ENCODE results near the gene TMED6. TPM values are rescaled to one million over a fixed set of nuclear protein-coding genes. Genes with fewer than 3 reads are reported as not detected.

The TMED6 gene
- total RNA-seq, 1 experiment from 2014 or later, result 0.91 TPM

- POLR2A ChIA-PET, result no interaction called here
These were observed 57.5 kb downstream of the TMED6 start for GRCh38 chr16:69294051-69294450.

More at GRCh38 chr16:69294051-69294450, 57.5 kb downstream of the TMED6 start:
- H3K9ac ChIP-seq (ENCODE audit: low read length), result no peak overlapping the region
- H3K36me3 ChIP-seq (ENCODE audit: control insufficient read depth in 1 of 2, insufficient read depth in 2 of 2, low read length in 2 of 2), result no peaks in the 10 kb centered on the region
- intact Hi-C loops (cut with micrococcal nuclease), result no loop called here
- H3K4me1 ChIP-seq (ENCODE audit: control insufficient read depth in 1 of 2, insufficient read depth in 2 of 2, low read length in 2 of 2), result no peaks in the 10 kb centered on the region
- H3K9me2 ChIP-seq (ENCODE audit: insufficient read depth), result no peaks in the 10 kb centered on the region
- no peak for ATAC-seq
- no peaks in the 10 kb centered on the region for H3K9me3 ChIP-seq (ENCODE audit: control insufficient read depth in 1 of 2, insufficient read depth in 1 of 2, low read depth in 1 of 2, low read length in 2 of 2)
- ChIA-PET RAD21 (ENCODE audit: low non-redundant PET in 1 of 2, low total read pairs in 2 of 2, uncharacterized antibody in 2 of 2, unreplicated experiment in 2 of 2) (no interaction called here), CTCF (no interaction called here)
- H3K27ac ChIP-seq (ENCODE audit: low read depth, low read length), result no peak overlapping the region
- H3K4me3 ChIP-seq (replicated peaks in 1 of 2; ENCODE audit: low read depth in 1 of 2, low read length in 2 of 2), result no peak overlapping the region
- no peaks in the 10 kb centered on the region; the same call in 1 of the 2 replicates for H4K20me1 ChIP-seq (ENCODE audit: insufficient read depth)
- H3K79me2 ChIP-seq (ENCODE audit: insufficient read depth, low read length), result no peaks in the 10 kb centered on the region
- no peak overlapping the region for H2AFZ ChIP-seq (ENCODE audit: low read depth, low read length, poor library complexity, severe bottlenecking)
- TF ChIP-seq EGR1 (IDR thresholded peaks at IDR 0.05; ENCODE audit: low read depth) (no peak), CBX3 (IDR thresholded peaks at IDR 0.05; ENCODE audit: low read depth) (no peak), FOSL1 (IDR thresholded peaks at IDR 0.05; ENCODE audit: low read depth) (no peak), RAD21 (IDR thresholded peaks at IDR 0.05; ENCODE audit: low read depth) (no peak), POLR2AphosphoS5 (IDR thresholded peaks at IDR 0.05; ENCODE audit: low read depth, low read length) (no peak), JUND (IDR thresholded peaks at IDR 0.05) (no peak), YY1 (IDR thresholded peaks at IDR 0.05; ENCODE audit: extremely low read depth, insufficient replicate concordance, low read depth, low read length) (no peak), TCF7L2 (IDR thresholded peaks at IDR 0.05; ENCODE audit: borderline replicate concordance, extremely low read depth, insufficient read depth, insufficient read length) (no peak), ZBTB33 (IDR thresholded peaks at IDR 0.05; ENCODE audit: extremely low read depth, insufficient replicate concordance, low read length) (no peak)
- TF ChIP-seq, protein P1, sequence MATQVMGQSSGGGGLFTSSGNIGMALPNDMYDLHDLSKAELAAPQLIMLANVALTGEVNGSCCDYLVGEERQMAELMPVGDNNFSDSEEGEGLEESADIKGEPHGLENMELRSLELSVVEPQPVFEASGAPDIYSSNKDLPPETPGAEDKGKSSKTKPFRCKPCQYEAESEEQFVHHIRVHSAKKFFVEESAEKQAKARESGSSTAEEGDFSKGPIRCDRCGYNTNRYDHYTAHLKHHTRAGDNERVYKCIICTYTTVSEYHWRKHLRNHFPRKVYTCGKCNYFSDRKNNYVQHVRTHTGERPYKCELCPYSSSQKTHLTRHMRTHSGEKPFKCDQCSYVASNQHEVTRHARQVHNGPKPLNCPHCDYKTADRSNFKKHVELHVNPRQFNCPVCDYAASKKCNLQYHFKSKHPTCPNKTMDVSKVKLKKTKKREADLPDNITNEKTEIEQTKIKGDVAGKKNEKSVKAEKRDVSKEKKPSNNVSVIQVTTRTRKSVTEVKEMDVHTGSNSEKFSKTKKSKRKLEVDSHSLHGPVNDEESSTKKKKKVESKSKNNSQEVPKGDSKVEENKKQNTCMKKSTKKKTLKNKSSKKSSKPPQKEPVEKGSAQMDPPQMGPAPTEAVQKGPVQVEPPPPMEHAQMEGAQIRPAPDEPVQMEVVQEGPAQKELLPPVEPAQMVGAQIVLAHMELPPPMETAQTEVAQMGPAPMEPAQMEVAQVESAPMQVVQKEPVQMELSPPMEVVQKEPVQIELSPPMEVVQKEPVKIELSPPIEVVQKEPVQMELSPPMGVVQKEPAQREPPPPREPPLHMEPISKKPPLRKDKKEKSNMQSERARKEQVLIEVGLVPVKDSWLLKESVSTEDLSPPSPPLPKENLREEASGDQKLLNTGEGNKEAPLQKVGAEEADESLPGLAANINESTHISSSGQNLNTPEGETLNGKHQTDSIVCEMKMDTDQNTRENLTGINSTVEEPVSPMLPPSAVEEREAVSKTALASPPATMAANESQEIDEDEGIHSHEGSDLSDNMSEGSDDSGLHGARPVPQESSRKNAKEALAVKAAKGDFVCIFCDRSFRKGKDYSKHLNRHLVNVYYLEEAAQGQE (IDR thresholded peaks at IDR 0.05; ENCODE audit: low read depth), result no peak
- TF ChIP-seq, protein P2, sequence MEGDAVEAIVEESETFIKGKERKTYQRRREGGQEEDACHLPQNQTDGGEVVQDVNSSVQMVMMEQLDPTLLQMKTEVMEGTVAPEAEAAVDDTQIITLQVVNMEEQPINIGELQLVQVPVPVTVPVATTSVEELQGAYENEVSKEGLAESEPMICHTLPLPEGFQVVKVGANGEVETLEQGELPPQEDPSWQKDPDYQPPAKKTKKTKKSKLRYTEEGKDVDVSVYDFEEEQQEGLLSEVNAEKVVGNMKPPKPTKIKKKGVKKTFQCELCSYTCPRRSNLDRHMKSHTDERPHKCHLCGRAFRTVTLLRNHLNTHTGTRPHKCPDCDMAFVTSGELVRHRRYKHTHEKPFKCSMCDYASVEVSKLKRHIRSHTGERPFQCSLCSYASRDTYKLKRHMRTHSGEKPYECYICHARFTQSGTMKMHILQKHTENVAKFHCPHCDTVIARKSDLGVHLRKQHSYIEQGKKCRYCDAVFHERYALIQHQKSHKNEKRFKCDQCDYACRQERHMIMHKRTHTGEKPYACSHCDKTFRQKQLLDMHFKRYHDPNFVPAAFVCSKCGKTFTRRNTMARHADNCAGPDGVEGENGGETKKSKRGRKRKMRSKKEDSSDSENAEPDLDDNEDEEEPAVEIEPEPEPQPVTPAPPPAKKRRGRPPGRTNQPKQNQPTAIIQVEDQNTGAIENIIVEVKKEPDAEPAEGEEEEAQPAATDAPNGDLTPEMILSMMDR (IDR thresholded peaks at IDR 0.05 in 2 of 3, conservative IDR thresholded peaks at IDR 0.05 in 1 of 3; ENCODE audit: borderline replicate concordance in 1 of 3, insufficient read depth in 1 of 3, low read depth in 2 of 3, low read length in 2 of 3), result no peak
- H3K4me2 ChIP-seq (ENCODE audit: low read length), result no peak overlapping the region
- no peak for DNase-seq (ENCODE audit: low read depth, low spot score)
- no TSS peak for BruUV-seq (replicated peaks)
- no peaks in the 10 kb centered on the region for H3K27me3 ChIP-seq (ENCODE audit: insufficient read depth, low read length)
